SH-SY5Y (cell line): ENCODE data around the gene SLCO1A2.

Experiments used
- GATA2 ChIP-seq: IDR thresholded peaks from 2 replicates; pipeline ENCODE4 v1.6.1; 2011; ENCODE audit warnings: mild to moderate bottlenecking, low read depth, low read length
- GATA3 ChIP-seq: IDR thresholded peaks from 2 replicates; pipeline ENCODE4 v1.6.1; 2011; ENCODE audit warnings: low read depth, mild to moderate bottlenecking, low read length, moderate library complexity

GRCh38 chr12:21324551-21324950, 10.2 kb downstream of the SLCO1A2 start:
- no peak for TF ChIP-seq GATA2
- no peak for TF ChIP-seq GATA3
